Gastroesophageal sphincter (tissue), 4 donors: ENCODE data around the gene RPTOR. TPM values are rescaled to one million over a fixed set of nuclear protein-coding genes. Genes with fewer than 3 reads are reported as not detected.

Experiments
- ATAC-seq: fragments of 150-250 bp; one replicate; pipeline ENCODE4 v1.9.1; 2016; ENCODE audit warnings: mild to moderate bottlenecking, moderate library complexity
- H3K27ac ChIP-seq, 4 donors: fragments of 200-600 bp; sonication (generic) in 3 of 4; 1 replicate in 3 of 4; 2 replicates in 1 of 4; pipeline ENCODE4 v1.5.1; 2016 to 2019
- H3K27me3 ChIP-seq: fragments of 200-600 bp; sonication (generic); one replicate; pipeline ENCODE4 v1.5.1; 2019
- H3K36me3 ChIP-seq, 2 donors: fragments of 200-600 bp; sonication (generic); one replicate each; pipeline ENCODE4 v1.5.1; 2019; ENCODE audit warnings: control low read depth in 1 of 2
- H3K4me1 ChIP-seq, 3 donors: fragments of 200-600 bp; sonication (generic); 1 replicate in 2 of 3; 2 replicates in 1 of 3; pipeline ENCODE4 v1.5.1; 2016 to 2019; ENCODE audit warnings: control low read depth in 2 of 3
- H3K4me3 ChIP-seq, 2 donors: fragments of 200-600 bp; sonication (generic); one replicate each; pipeline ENCODE4 v1.5.1; 2019; ENCODE audit warnings: mild to moderate bottlenecking in 1 of 2, moderate library complexity in 1 of 2
- H3K9me3 ChIP-seq, 3 donors: fragments of 200-600 bp; sonication (generic); one replicate each; pipeline ENCODE4 v1.5.1; 2017 to 2019; ENCODE audit warnings: control low read depth in 2 of 3
- EP300 ChIP-seq: sonication (generic); formaldehyde crosslinking; IDR thresholded peaks from one replicate; pipeline ENCODE4 v1.6.1; 2017; ENCODE audit warnings: antibody characterized with exemption, mild to moderate bottlenecking
- POLR2A ChIP-seq, 2 donors: fragments of 450-650 bp; IDR thresholded peaks; one replicate each; pipeline ENCODE4 v1.6.1; 2017; ENCODE audit warnings: antibody characterized with exemption in 2 of 2, mild to moderate bottlenecking in 2 of 2, moderate library complexity in 1 of 2
- POLR2AphosphoS5 ChIP-seq: sonication (generic); formaldehyde crosslinking; IDR thresholded peaks from one replicate; pipeline ENCODE4 v1.6.1; 2017; ENCODE audit warnings: antibody characterized with exemption
- WGBS, 2 donors: methylation state at CpG; one replicate each; pipeline ENCODE4 v1.1.5; 2018; ENCODE audit warnings: low coverage in 1 of 2; 5-methylcytosine and 5-hydroxymethylcytosine counted together
- total RNA-seq, 4 donors: library from RNA; depleted of rRNA; stranded (reverse); fragments of >200 nt; gene quantifications; one replicate each; pipeline ENCODE4 v1.1.0, GENCODE V29; 2016
- TF ChIP-seq, protein P1 (sequence below), 4 experiments: fragments of 200-600 bp in 2 of 4; fragments of 450-650 bp in 2 of 4; sonication (generic) in 1 of 4; IDR thresholded peaks; one replicate each; pipeline ENCODE4 v1.5.1; 2017 to 2019; ENCODE audit warnings: antibody characterized with exemption in 4 of 4, mild to moderate bottlenecking in 2 of 4, moderate library complexity in 2 of 4

Gene RPTOR
- total RNA-seq, 4 donors from 2014 or later: 25.7 to 56.8 (median 39.7) TPM

DNA sequence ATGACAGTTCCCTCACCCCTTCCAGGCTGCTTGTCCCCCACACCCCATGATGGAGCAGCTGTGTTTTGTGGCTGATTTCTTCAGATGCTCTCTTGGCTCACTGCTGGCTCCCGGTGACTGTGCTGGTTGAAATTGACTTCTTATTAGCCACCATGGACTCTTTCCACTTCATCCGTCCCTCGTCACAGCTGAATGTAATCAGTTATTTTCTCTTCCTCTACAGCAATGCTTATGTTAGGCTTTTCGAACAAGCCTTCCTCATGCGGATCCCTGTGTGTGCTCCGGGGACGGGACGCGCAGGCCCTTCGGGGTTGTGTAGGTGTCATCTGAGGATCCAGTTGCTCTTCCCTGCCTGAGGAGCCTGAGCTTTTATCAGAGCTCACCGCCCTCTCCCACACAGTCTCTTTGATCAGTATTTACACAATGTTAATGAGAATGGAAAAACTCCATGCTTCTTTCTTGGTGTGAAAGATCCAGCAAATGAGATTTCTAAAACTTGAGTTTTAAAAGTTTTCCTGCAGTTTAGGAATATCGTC, 87.5 kb downstream of the RPTOR start:
- WGBS, 2 donors: 65 to 69% methylated on average over 5 to 12 of the region's 12 CpGs
- ATAC-seq: no peak
- Histone ChIP-seq H3K9me3 (no peaks in the 10 kb centered on the region), H3K36me3 (peaks cover 0 to 4% of the 10 kb centered on the region in 2 donors), H3K27ac (no peak overlapping the region), H3K4me1 (peaks cover 0 to 6% (median 0%) of the 10 kb centered on the region in 3 donors), H3K27me3 (no peaks in the 10 kb centered on the region), H3K4me3 (no peak overlapping the region)
- TF ChIP-seq POLR2AphosphoS5: no peak
- no peak for TF ChIP-seq POLR2A (IDR thresholded peaks at IDR 0.05)
- TF ChIP-seq, protein P1, sequence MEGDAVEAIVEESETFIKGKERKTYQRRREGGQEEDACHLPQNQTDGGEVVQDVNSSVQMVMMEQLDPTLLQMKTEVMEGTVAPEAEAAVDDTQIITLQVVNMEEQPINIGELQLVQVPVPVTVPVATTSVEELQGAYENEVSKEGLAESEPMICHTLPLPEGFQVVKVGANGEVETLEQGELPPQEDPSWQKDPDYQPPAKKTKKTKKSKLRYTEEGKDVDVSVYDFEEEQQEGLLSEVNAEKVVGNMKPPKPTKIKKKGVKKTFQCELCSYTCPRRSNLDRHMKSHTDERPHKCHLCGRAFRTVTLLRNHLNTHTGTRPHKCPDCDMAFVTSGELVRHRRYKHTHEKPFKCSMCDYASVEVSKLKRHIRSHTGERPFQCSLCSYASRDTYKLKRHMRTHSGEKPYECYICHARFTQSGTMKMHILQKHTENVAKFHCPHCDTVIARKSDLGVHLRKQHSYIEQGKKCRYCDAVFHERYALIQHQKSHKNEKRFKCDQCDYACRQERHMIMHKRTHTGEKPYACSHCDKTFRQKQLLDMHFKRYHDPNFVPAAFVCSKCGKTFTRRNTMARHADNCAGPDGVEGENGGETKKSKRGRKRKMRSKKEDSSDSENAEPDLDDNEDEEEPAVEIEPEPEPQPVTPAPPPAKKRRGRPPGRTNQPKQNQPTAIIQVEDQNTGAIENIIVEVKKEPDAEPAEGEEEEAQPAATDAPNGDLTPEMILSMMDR (IDR thresholded peaks at IDR 0.05): no peak
- TF ChIP-seq EP300: no peak

DNA sequence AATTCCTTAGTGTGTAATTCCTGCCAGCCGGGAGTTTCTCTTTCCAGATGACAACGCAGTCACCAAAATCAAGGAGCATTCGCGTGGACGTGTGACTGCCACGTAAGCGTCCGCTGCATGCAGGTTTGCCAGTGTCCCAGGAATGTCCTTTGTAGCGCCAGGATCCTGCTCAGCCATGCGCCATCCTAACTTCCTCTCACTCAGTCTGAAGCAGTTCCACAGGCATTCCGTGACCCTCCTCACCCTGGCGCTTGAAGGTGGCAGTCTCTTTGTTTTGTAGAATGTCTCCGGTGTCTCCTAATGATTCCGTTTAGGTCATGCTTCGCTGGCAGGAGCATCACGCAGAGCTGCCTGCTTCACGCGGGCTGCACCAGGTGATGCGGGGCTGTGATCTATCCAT, 88.6 kb downstream of the RPTOR start:
- WGBS, 2 donors: 88 to 92% methylated on average over 11 to 19 of the region's 19 CpGs
- Histone ChIP-seq H3K27me3 (no peaks in the 10 kb centered on the region), H3K4me3 (no peak overlapping the region)

DNA sequence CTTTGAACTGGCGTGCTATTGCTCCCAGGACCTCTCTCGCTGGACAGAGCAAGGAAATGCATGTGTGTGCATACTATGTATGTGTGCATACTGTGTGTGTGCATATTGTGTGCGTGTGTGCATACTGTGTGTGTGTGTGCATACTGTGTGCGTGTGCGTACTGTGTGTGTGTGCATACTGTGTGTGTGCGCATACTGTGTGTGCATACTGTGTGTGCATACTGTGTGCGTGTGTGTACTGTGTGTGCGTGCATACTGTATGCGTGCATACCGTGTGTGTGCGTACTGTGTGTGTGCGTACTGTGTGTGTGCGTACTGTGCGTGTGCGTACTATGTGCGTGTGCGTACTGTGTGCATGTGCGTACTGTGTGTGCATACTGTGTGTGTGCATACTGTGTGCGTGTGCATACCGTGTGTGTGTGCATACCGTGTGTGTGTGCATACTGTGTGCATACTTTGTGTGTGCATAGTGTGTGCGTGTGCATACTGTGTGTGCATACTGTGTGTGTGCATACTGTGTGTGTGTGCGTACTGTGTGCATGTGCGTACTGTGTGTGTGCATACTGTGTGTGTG, 89.4 kb downstream of the RPTOR start:
- 77 to 84% methylated on average over 8 to 22 of the region's 24 CpGs for WGBS, 2 donors
- Histone ChIP-seq H3K9me3 (no peaks in the 10 kb centered on the region), H3K4me3 (no peak overlapping the region), H3K4me1 (peaks cover 0 to 6% (median 0%) of the 10 kb centered on the region in 3 donors), H3K27ac (no peak overlapping the region), H3K36me3 (no peaks in the 10 kb centered on the region), H3K27me3 (no peaks in the 10 kb centered on the region)
- TF ChIP-seq, protein P1 (IDR thresholded peaks at IDR 0.05): no peak
- TF ChIP-seq POLR2A (IDR thresholded peaks at IDR 0.05) (no peak), POLR2AphosphoS5 (no peak), EP300 (no peak)
- ATAC-seq: no peak

More for the DNA sequence above, 88.6 kb downstream of the RPTOR start:
- no peak for ATAC-seq
- Histone ChIP-seq H3K9me3 (no peaks in the 10 kb centered on the region), H3K27ac (no peak overlapping the region), H3K36me3 (no peaks in the 10 kb centered on the region), H3K4me1 (peaks cover 0 to 6% (median 0%) of the 10 kb centered on the region in 3 donors)
- TF ChIP-seq POLR2AphosphoS5 (no peak), EP300 (no peak), POLR2A (IDR thresholded peaks at IDR 0.05) (no peak)
- TF ChIP-seq, protein P1 (IDR thresholded peaks at IDR 0.05): no peak

GRCh38 chr17:80636361-80637018, 91.9 kb downstream of the RPTOR start:
- no peaks in the 10 kb centered on the region for H3K27me3 ChIP-seq
- ATAC-seq: no peak
- no peaks in the 10 kb centered on the region for H3K9me3 ChIP-seq
- no peak overlapping the region for H3K4me3 ChIP-seq
- no peak overlapping the region for H3K27ac ChIP-seq
- 78 to 93% methylated on average over 3 to 13 of the region's 20 CpGs for WGBS, 2 donors
- peaks cover 0 to 6% (median 0%) of the 10 kb centered on the region in 3 donors for H3K4me1 ChIP-seq
- no peaks in the 10 kb centered on the region for H3K36me3 ChIP-seq
- TF ChIP-seq POLR2AphosphoS5: no peak
- no peak for TF ChIP-seq EP300
- TF ChIP-seq, protein P1 (IDR thresholded peaks at IDR 0.05): no peak
- TF ChIP-seq POLR2A (IDR thresholded peaks at IDR 0.05): no peak
